Cardiac muscle cell (in vitro differentiated cells and primary cell): ENCODE results near the gene ITGA3. TPM values are rescaled to one million over a fixed set of nuclear protein-coding genes. Genes with fewer than 3 reads are reported as not detected.

ENCODE experiments used
- DNase-seq, 2 donors: peaks; one replicate each; pipeline versions ENCODE4 v3.0.0 to v3.0.0-alpha.2; 2010 to 2017; ENCODE audit warnings: low read depth in 1 of 2, low spot score in 1 of 2
- H3K27ac ChIP-seq: fragments of 200-600 bp; sonication (generic); 2 replicates; pipeline ENCODE4 v1.5.1; 2016
- H3K27me3 ChIP-seq: fragments of 200-600 bp; sonication (generic); 2 replicates; pipeline ENCODE4 v1.6.0; 2016; ENCODE audit warnings: control low read depth
- H3K36me3 ChIP-seq: fragments of 200-600 bp; sonication (generic); 2 replicates; pipeline ENCODE4 v1.5.1; 2016; ENCODE audit warnings: control low read depth
- H3K4me1 ChIP-seq: fragments of 200-600 bp; sonication (generic); 2 replicates; pipeline ENCODE4 v1.8.1; 2017; ENCODE audit warnings: low read depth, mild to moderate bottlenecking, mixed run types
- H3K4me3 ChIP-seq: fragments of 200-600 bp; sonication (generic); 2 replicates; pipeline ENCODE4 v1.5.1; 2016; ENCODE audit warnings: mild to moderate bottlenecking
- H3K9me3 ChIP-seq: fragments of 200-600 bp; sonication (generic); 2 replicates; pipeline ENCODE4 v1.5.1; 2017; ENCODE audit warnings: low read depth, mild to moderate bottlenecking, control low read depth
- CTCF ChIP-seq: IDR thresholded peaks from 2 replicates; pipeline ENCODE4 v1.5.1; 2012; ENCODE audit warnings: low read depth, mild to moderate bottlenecking, low read length
- polyA plus RNA-seq: library from polyadenylated mRNA; unstranded; fragments of >200 nt; fragmentation: Nextera tagmentation; extraction: Ambion mirVana; gene quantifications from 2 replicates; pipeline ENCODE4 v1.2.1, GENCODE V29; 2016
- total RNA-seq: library from RNA; depleted of rRNA; stranded (reverse); fragments of >200 nt; gene quantifications from 2 replicates; pipeline ENCODE4 v1.2.3, GENCODE V29; 2016

Gene ITGA3
- total and polyA plus RNA-seq, 2 experiments from 2014 or later = 20.5 to 41.9 TPM

- DNase-seq = no peak
- Histone ChIP-seq H3K4me3 (no peak overlapping the region), H3K27me3 (no peaks in the 10 kb centered on the region), H3K4me1 (peaks cover 9% of the 10 kb centered on the region), H3K27ac (peak overlapping the region; percentile 71), H3K36me3 (no peaks in the 10 kb centered on the region), H3K9me3 (no peaks in the 10 kb centered on the region)
- no peak for TF ChIP-seq CTCF
Observed at GRCh38 chr17:50053654-50053960, 2.3 kb upstream of the ITGA3 start.

- Histone ChIP-seq H3K4me1 (peaks cover 17% of the 10 kb centered on the region), H3K9me3 (no peaks in the 10 kb centered on the region), H3K4me3 (peak overlapping the region; percentile 51), H3K27me3 (no peaks in the 10 kb centered on the region), H3K36me3 (no peaks in the 10 kb centered on the region), H3K27ac (peak overlapping the region; percentile 18)
- no peak for TF ChIP-seq CTCF
- DNase-seq = peak in 1 of 2 donors; percentile 47
Observed at GRCh38 chr17:50055055-50055425, 870 bp upstream of the ITGA3 start.

- peaks cover 30% of the 10 kb centered on the region for H3K4me1 ChIP-seq
- H3K27ac ChIP-seq = peak overlapping the region; percentile 18
Observed at GRCh38 chr17:50056217-50056960, 479 bp downstream of the ITGA3 start.

GRCh38 chr17:50056961-50057330 lies 1.0 kb downstream of the ITGA3 start:
- DNase-seq = peak in 1 of 2 donors; percentile 35
- Histone ChIP-seq H3K27ac (no peak overlapping the region), H3K9me3 (no peaks in the 10 kb centered on the region), H3K36me3 (no peaks in the 10 kb centered on the region), H3K4me1 (peaks cover 36% of the 10 kb centered on the region), H3K27me3 (no peaks in the 10 kb centered on the region), H3K4me3 (peak overlapping the region; percentile 51)
- no peak for TF ChIP-seq CTCF

More at GRCh38 chr17:50056217-50056960, 479 bp downstream of the ITGA3 start:
- H3K27me3 ChIP-seq = no peaks in the 10 kb centered on the region
- H3K4me3 ChIP-seq = peak overlapping the region; percentile 51
- peak; percentile 70 to 86 for DNase-seq
- peak; percentile 41 for TF ChIP-seq CTCF
- H3K9me3 ChIP-seq = no peaks in the 10 kb centered on the region
- no peaks in the 10 kb centered on the region for H3K36me3 ChIP-seq

GRCh38 chr17:50057521-50057991 lies 1.6 kb downstream of the ITGA3 start:
- no peaks in the 10 kb centered on the region for H3K27me3 ChIP-seq
- H3K36me3 ChIP-seq = no peaks in the 10 kb centered on the region
- peaks cover 41% of the 10 kb centered on the region for H3K4me1 ChIP-seq
- no peak overlapping the region for H3K27ac ChIP-seq
- no peak for DNase-seq
- no peak overlapping the region for H3K4me3 ChIP-seq
- no peaks in the 10 kb centered on the region for H3K9me3 ChIP-seq
- TF ChIP-seq CTCF = no peak
